NCI-H524 (cell line): ENCODE results near the gene AMPD3.

Experiments used
- DNase-seq, 2 experiments: peaks; one replicate each; lab custom pipeline; 2025; lab: John Stamatoyannopoulos, UW

AMPD3 gene

GRCh38 chr11:10488934-10489691, 34.0 kb downstream of the AMPD3 start:
- no peak for DNase-seq

DNA sequence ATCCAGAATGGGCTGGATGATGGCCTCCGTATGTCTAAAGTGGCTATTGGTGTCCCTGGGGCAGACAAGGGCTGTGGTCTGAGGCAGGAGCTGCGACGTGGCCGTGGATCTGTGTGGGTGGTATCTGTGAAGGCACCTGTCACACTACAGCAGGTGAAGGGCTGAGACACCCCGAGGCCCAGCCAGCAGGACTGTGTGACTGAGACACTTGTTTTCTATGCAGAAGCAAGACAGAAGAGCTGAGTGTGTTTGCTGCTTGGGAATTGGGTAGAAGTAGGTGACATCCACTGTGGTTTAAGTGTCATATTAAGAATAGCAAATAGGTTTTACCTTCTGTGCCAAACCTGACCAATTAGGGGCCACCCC, 35.0 kb downstream of the AMPD3 start:
- no peak for DNase-seq

GRCh38 chr11:10490398-10491241, 35.6 kb downstream of the AMPD3 start:
- DNase-seq = no peak

DNA sequence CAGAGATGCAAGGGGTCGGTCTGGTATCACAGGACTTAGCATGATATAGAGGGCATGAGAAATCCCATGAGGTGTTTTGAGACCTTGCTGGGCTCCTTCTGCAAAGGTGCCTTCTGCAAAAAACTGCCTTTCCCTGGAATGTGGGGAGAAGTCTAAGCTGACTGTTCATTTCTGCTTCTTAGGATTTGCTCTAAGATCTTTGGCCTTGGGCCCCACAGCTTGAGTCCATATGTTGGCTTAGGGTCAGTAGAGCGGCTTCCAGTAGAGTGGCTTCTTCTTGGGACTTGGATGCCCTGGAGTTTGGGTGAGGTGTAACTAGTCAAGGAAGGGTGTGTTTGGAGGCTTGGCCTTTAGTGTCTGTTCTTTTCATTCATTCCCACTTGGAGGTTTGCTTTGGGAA, 37.0 kb downstream of the AMPD3 start:
- no peak for DNase-seq

DNA sequence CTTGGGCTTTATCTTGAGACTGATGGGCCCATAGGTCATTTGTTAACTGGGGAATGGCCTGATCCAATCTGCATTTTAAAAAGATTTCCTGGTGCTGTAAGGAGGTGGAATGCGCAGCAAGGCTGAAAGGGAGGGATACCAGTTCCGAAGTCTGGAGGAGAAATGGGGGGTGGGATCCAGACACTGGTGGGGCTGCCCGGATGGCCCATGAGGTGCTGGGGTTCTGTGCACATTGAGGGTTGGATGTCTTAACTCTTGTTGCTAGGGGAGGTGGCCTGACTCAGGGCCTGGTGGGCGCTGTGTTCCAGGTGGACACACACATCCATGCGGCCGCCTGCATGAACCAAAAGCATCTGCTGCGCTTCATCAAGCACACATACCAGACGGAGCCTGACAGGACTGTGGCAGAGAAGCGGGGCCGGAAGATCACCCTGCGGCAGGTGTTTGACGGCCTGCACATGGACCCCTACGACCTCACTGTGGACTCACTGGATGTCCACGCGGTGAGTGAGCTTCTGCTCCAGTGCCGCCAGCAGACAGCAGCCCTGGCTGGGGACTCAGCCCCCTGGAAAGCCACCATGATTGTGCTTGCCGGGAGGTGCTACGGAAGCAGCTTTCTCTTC, 38.1 kb downstream of the AMPD3 start:
- DNase-seq = no peak

- no peak for DNase-seq
Observed at GRCh38 chr11:10494636-10495463, 39.8 kb downstream of the AMPD3 start.

GRCh38 chr11:10495464-10495786, 40.4 kb downstream of the AMPD3 start:
- no peak for DNase-seq

DNA sequence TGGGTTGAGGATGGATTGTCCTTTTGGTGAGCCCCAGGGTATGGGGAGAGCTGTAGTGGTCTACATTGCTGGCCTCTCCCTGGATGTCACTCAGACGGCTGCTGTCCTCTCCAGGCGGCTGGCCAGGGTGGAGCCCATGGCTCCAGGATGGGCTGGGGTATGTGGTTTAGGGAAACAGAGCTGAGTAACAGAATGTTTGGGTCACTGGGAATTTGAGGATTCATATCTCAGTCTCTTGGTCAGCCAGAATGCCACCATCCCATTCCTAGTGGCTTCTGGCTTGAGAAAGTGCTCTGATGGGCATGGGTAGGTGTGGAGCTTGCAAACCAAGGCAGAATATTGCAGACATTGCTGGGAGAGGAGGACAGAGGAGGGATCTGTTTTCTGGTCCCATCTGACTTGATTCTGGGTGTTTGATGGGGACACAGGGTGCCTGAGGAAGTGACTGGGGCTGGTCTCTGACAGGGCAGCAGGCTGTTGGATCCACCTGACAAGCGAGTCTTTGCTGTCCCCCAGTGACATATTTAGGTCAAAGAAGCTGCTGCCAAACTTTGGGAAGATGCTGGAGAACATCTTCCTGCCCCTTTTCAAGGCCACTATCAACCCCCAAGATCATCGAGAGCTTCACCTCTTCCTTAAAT, 41.4 kb downstream of the AMPD3 start:
- DNase-seq = no peak

DNA sequence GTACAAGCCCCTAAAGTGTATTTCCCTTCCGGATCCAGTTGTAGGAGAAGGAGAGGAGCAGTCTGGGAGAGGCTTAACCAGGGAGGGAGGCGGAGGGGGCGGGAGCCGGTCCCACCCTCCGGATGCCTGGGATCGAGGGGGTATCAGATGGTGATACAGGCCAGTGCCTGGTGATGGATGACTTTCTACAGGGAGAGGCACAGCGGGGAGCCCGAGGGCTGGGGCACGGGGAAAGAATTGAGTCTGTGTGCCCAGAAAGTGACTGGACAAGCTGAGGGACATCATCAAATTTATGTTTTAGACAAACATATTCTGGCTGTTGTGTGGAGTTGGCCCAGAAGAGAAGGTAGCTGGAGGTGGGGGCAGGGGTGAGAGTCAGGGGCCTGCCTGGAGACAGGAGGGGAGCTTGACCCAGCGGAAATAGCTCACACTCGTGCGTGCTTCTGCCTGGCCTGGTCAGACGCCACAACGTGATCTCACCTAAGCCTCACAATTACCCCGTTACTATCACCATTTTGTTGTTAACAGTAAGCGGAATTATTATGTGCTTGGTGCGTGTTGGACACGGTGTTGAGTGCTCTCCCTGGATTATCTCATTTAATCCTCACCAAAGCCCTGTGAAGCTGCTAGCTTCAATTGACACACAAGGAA, 42.4 kb downstream of the AMPD3 start:
- DNase-seq = no peak

DNA sequence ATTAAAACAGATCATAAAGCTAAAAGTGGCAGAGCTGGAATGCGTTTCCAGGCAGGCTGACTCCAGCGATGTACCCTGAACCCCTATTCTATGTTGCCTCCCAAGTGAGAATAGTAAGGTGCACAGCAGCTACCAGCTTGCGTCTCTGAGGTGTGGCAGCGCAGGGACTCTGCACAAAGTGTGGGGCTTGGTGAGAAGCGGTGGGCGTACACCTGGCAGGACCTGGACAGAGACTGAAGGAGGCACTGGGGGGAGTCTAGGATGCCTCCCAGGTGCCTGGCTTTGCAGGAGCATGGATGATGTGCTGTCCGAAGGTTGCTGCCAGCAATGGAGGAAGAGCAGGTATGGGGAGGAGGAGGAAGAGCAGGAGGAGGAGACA, 42.9 kb downstream of the AMPD3 start:
- no peak for DNase-seq

DNA sequence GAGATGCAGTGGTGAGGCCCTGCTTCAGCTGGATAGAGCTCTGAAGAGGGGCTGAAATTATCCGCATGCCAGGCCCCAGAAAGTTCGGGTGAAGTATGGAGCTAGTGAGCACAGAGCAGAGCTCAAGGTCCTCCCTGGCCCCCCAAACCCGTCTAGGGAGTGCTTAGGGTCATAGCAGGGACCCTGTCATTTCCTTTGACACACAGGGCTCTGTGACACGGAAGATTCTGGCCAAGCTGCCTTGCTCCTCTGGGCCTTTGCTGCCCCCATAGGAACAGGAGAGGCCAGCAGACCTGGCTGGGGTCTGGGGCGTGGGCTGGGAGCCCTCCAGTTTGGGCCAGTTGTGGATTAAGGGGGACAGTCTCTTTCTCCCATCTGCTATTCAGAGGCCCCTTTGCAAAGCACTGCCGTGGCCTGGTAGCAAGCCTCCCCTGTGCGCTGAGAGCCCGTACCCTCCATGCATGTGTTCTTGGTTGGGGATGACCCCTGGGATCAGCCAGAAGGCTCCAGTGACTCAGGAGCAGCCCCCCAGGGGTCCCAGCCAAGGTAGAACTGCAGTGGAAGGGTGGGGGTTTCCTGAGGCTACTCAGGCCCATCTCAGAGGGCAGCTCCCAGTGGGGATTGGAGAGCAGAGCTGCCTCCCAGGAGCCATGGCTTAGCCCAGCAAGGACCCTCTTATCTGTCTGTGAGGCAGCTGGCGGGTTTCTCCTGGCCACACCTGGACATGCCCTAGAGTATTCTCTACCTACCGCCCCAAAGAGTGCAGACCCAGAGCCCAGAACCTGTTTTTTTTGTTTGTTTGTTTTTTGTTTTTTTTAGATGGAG, 43.6 kb downstream of the AMPD3 start:
- DNase-seq = no peak

GRCh38 chr11:10499452-10499851, 44.4 kb downstream of the AMPD3 start:
- no peak for DNase-seq

DNA sequence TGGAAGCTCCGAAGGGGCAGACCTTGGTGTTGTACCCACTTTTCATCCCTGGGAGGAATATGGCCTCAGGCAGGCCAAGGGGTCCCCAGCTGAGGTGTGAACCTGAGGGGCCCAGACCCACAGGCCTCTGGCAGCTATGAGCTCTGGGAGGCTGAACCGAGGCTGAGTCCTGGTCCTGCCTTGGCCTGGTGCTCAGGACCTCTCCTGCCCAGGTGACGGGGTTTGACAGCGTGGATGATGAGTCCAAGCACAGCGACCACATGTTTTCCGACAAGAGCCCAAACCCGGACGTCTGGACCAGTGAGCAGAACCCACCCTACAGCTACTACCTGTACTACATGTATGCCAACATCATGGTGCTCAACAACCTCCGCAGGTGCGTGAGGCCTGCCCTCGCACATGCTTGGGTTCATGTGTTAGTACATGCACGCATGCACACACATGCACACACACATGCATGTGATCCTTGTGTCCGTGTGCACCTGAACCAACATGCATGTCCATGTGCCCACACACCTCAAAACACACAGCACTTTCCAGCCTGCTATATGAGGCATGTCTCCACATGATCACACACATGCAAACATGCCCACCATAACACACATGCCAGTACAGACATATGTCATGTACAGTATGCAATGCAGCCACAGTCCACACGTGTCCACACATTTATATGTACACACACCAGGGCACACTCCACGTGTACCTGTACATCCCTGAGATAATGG, 45.0 kb downstream of the AMPD3 start:
- DNase-seq = no peak

GRCh38 chr11:10500757-10501684, 46.0 kb downstream of the AMPD3 start:
- DNase-seq = no peak

- no peak for DNase-seq
Observed at GRCh38 chr11:10502065-10502680, 47.1 kb downstream of the AMPD3 start.

DNA sequence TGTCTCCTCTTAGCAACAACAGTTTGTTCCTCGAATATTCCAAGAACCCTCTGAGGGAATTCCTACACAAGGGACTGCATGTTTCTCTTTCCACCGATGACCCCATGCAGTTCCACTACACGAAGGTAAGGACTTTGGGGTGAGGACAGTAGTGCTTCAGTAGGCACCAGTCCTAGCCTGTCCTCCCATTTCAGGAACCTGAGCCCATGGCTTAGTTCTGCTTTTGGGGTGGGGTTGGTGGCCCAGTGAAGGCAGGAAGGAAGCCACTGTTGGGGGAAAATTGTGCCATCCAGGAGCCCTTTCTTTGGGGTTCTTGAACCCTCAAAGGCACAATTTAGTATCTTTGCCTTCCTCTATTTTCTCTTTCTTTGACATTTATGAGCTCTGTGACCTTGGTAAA, 47.7 kb downstream of the AMPD3 start:
- DNase-seq = no peak

DNA sequence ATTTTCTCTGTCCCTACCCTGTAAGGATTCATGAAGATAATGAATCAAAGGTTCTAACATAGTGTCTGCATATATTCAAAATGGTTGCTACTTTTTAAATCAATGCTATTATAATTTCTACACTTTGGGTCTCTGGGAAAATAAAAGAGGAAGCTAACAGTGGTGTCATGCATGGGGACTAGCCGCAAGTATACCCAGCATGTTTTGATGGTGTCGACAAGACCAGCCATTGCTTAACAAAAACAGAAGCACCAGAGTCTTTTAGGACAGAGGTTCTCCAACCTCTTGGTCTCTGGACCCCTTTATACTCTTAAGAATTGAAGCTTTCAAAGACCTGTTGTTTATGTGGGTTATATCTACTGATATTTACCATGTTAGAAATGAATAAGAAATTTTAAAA, 48.2 kb downstream of the AMPD3 start:
- no peak for DNase-seq
